Osteoblast (primary cell): ENCODE results near the gene NYAP2. TPM values are rescaled to one million over a fixed set of nuclear protein-coding genes. Genes with fewer than 3 reads are reported as not detected.

Experiments used
- DNase-seq: peaks from one replicate; pipeline ENCODE4 v3.0.0; 2011; ENCODE audit warnings: low spot score, mixed read lengths; ENCODE audit not compliant: insufficient read length; ENCODE audit errors: missing footprints
- H2AFZ ChIP-seq: 2 replicates; pipeline ENCODE4 v1.6.0; 2011; ENCODE audit warnings: mild to moderate bottlenecking, low read length
- H3K27ac ChIP-seq: 2 replicates; pipeline ENCODE4 v1.5.1; 2011; ENCODE audit warnings: mild to moderate bottlenecking, low read depth, low read length, moderate library complexity
- H3K27me3 ChIP-seq: 2 replicates; pipeline ENCODE4 v1.6.0; 2012; ENCODE audit warnings: mild to moderate bottlenecking, control low read depth, inconsistent platforms, low read length, moderate library complexity; ENCODE audit not compliant: insufficient read depth
- H3K36me3 ChIP-seq: 2 replicates; pipeline ENCODE4 v1.5.1; 2011; ENCODE audit warnings: mild to moderate bottlenecking, low read length, control low read depth, moderate library complexity; ENCODE audit not compliant: insufficient read depth
- H3K4me1 ChIP-seq: 2 replicates; pipeline ENCODE4 v1.5.1; 2011; ENCODE audit warnings: mild to moderate bottlenecking, low read length, control low read depth, moderate library complexity; ENCODE audit not compliant: insufficient read depth
- H3K4me2 ChIP-seq: 2 replicates; pipeline ENCODE4 v1.6.0; 2011; ENCODE audit warnings: mild to moderate bottlenecking, low read length; ENCODE audit not compliant: insufficient read depth
- H3K4me3 ChIP-seq: fragments of 200-600 bp; sonication (generic); 3 replicates; pipeline ENCODE4 v1.5.1; 2012; ENCODE audit warnings: mild to moderate bottlenecking, low read length, inconsistent platforms; ENCODE audit not compliant: insufficient read depth
- H3K79me2 ChIP-seq: 2 replicates; pipeline ENCODE4 v1.6.0; 2012; ENCODE audit warnings: mild to moderate bottlenecking, low read length, control low read depth, inconsistent platforms; ENCODE audit not compliant: insufficient read depth
- H3K9me3 ChIP-seq: 2 replicates; pipeline ENCODE4 v1.5.1; 2011; ENCODE audit warnings: low read depth, low read length, control low read depth
- H4K20me1 ChIP-seq: 2 replicates; pipeline ENCODE4 v1.6.0; 2012; ENCODE audit warnings: mild to moderate bottlenecking, low read length, control low read depth; ENCODE audit not compliant: insufficient read depth
- total RNA-seq: library from RNA; depleted of rRNA; stranded (reverse); fragments of >200 nt; gene quantifications from 2 replicates; pipeline ENCODE4 v1.2.3, GENCODE V29; 2012
- TF ChIP-seq, protein P1 (sequence below): IDR thresholded peaks from 2 replicates; pipeline ENCODE4 v1.5.1; 2011; ENCODE audit warnings: mild to moderate bottlenecking, low read depth, low read length, moderate library complexity; ENCODE audit errors: extremely low read depth

The NYAP2 gene
- total RNA-seq, 1 donor, result not detected

DNA sequence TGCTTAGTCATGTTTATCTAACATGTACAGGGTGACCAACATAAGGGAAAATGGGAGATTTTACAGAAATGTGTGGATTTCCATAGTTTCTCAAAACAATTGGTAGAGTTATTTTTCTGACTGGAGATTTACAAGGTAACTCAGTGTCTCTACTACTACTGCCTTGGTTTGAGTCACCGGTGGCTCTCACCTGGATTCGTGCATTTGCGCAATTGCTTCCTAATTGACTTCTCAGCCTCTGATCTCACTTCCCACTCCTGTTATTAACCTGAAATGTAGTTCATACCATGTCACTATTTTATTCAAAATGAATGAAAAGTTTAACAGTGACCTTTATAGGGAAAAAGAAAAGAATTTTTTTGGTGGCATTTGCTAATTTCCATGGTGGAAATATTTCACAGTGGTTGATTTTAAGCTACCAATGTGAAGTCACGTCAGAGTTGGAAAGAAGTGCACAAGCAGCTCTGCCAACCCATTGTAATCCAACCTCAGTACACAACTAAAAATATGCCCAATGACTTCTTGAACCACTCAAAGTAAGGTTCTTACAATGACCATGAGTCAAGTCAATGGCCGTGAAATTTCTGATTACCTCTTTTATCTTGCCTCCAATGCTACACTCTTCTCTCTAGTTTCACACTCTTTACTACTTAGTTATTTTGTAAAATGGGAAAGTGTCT is 94.0 kb downstream of the NYAP2 start:
- TF ChIP-seq, protein P1, sequence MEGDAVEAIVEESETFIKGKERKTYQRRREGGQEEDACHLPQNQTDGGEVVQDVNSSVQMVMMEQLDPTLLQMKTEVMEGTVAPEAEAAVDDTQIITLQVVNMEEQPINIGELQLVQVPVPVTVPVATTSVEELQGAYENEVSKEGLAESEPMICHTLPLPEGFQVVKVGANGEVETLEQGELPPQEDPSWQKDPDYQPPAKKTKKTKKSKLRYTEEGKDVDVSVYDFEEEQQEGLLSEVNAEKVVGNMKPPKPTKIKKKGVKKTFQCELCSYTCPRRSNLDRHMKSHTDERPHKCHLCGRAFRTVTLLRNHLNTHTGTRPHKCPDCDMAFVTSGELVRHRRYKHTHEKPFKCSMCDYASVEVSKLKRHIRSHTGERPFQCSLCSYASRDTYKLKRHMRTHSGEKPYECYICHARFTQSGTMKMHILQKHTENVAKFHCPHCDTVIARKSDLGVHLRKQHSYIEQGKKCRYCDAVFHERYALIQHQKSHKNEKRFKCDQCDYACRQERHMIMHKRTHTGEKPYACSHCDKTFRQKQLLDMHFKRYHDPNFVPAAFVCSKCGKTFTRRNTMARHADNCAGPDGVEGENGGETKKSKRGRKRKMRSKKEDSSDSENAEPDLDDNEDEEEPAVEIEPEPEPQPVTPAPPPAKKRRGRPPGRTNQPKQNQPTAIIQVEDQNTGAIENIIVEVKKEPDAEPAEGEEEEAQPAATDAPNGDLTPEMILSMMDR, result no peak
- no peaks in the 10 kb centered on the region for H3K79me2 ChIP-seq
- H3K4me1 ChIP-seq, result no peaks in the 10 kb centered on the region
- H3K27me3 ChIP-seq, result no peaks in the 10 kb centered on the region
- H3K27ac ChIP-seq, result no peak overlapping the region
- no peak overlapping the region for H3K4me3 ChIP-seq
- no peaks in the 10 kb centered on the region for H3K36me3 ChIP-seq
- H2AFZ ChIP-seq, result no peak overlapping the region
- no peak for DNase-seq
- H3K4me2 ChIP-seq, result no peak overlapping the region
- no peaks in the 10 kb centered on the region for H3K9me3 ChIP-seq
- H4K20me1 ChIP-seq, result no peaks in the 10 kb centered on the region

DNA sequence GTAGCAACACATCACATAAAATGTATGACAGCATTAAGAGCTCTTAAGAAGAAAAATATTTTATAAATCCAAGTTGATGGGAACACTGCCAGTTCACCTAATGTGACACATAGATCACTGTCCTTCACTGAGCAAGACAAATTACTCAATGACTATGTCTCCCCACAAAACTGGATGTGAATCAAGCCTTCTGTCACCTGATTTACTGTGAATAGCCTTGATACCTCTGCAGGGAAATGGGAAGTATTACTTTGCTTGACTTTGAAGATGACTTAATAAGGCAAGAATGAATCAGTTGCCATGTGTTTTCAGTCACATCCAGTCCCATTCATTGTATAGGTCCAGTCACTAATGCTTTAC is 94.6 kb downstream of the NYAP2 start:
- DNase-seq, result no peak
- H4K20me1 ChIP-seq, result no peaks in the 10 kb centered on the region
- no peaks in the 10 kb centered on the region for H3K36me3 ChIP-seq
- no peak overlapping the region for H3K4me3 ChIP-seq
- H3K4me1 ChIP-seq, result no peaks in the 10 kb centered on the region
- no peaks in the 10 kb centered on the region for H3K27me3 ChIP-seq
- H3K4me2 ChIP-seq, result no peak overlapping the region
- no peaks in the 10 kb centered on the region for H3K9me3 ChIP-seq
- TF ChIP-seq, protein P1, result no peak
- H2AFZ ChIP-seq, result no peak overlapping the region
- no peak overlapping the region for H3K27ac ChIP-seq
- H3K79me2 ChIP-seq, result no peaks in the 10 kb centered on the region

DNA sequence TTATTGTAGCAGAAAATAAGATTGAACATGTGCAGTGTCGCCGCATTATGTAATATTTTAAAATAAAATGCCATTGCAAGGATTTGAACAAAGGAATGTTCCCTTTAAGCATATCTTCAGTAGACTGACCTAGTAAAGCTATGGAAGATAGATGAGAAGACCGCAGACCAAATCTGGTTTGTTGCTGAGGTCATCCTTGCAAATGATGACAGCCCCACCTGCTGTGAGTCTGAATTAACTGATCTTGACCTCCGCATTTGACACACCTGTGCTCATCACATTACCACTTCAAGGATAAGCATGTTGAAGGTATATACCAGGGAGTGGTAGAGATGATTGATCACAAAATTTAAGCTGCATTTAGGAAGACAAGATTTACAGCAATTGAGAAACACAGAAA is 96.2 kb downstream of the NYAP2 start:
- TF ChIP-seq, protein P1, result no peak
- DNase-seq, result no peak
- Histone ChIP-seq H2AFZ (no peak overlapping the region), H3K36me3 (no peaks in the 10 kb centered on the region), H4K20me1 (no peaks in the 10 kb centered on the region), H3K4me1 (no peaks in the 10 kb centered on the region), H3K9me3 (no peaks in the 10 kb centered on the region), H3K27me3 (no peaks in the 10 kb centered on the region), H3K4me3 (no peak overlapping the region), H3K79me2 (no peaks in the 10 kb centered on the region), H3K27ac (no peak overlapping the region), H3K4me2 (no peak overlapping the region)

DNA sequence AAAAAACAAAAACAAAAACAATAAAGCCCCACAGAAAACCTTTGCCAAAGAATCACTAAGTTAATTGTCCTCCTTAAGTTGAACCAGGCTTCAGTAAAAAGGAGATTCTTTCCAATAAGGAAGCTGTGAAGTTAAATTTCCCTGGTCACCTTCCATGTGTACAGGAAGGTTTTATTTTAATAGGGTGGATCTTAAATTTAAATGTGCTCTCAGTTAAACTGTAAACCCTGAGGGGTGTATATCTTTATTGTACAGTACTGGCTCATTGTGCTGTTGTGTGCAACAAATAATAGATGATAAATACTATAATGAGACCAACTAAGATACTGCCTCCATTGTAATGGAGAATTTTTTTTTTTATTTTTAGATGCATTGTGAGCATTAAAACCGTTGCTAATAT is 97.1 kb downstream of the NYAP2 start:
- H2AFZ ChIP-seq, result no peak overlapping the region

More for the DNA sequence above, 97.1 kb downstream of the NYAP2 start:
- H3K36me3 ChIP-seq, result no peaks in the 10 kb centered on the region
- TF ChIP-seq, protein P1, result no peak
- H3K79me2 ChIP-seq, result no peaks in the 10 kb centered on the region
- H3K27ac ChIP-seq, result no peak overlapping the region
- no peak for DNase-seq
- H3K9me3 ChIP-seq, result no peaks in the 10 kb centered on the region
- no peak overlapping the region for H3K4me2 ChIP-seq
- no peaks in the 10 kb centered on the region for H3K27me3 ChIP-seq
- no peaks in the 10 kb centered on the region for H3K4me1 ChIP-seq
- no peaks in the 10 kb centered on the region for H4K20me1 ChIP-seq
- no peak overlapping the region for H3K4me3 ChIP-seq
